AG09319 (cell line): ENCODE measurements around the gene EGLN3.

Experiments
- DNase-seq: peaks from one replicate; pipeline ENCODE4 v3.0.0-alpha.2; 2010; ENCODE audit warnings: low read depth; ENCODE audit errors: extremely low read depth
- CTCF ChIP-seq: IDR thresholded peaks from 2 replicates; pipeline ENCODE4 v1.5.1; 2011; ENCODE audit warnings: low read depth, mild to moderate bottlenecking, inconsistent platforms, low read length, moderate library complexity

Gene EGLN3

GRCh38 chr14:33915682-33916081 lies 35.2 kb downstream of the EGLN3 start:
- DNase-seq, result no peak
- no peak for TF ChIP-seq CTCF

GRCh38 chr14:33914676-33915516 lies 36.0 kb downstream of the EGLN3 start:
- TF ChIP-seq CTCF, result no peak
- no peak for DNase-seq

DNA sequence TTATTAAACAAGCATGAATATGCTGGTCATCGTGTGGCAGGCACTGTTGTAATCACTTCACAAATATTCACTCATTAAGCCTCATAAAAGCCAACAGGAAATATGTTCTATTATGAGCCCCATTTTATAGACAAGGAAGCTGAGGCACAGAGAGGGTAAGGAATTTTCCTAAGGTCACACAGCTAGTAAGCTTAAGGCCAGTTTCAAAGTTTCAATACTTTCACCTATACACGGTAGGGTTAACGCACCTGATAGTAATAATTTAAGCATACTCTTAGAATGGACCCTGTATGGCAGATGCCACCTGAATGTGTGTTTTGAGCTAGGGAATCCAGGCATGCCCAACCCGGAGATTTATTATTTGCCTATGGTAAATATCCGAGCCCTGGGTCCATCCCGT lies 39.8 kb downstream of the EGLN3 start:
- DNase-seq, result no peak
- no peak for TF ChIP-seq CTCF

- DNase-seq, result no peak
- no peak for TF ChIP-seq CTCF
Observed at GRCh38 chr14:33910435-33910834, 40.4 kb downstream of the EGLN3 start.

GRCh38 chr14:33909380-33910084 lies 41.3 kb downstream of the EGLN3 start:
- TF ChIP-seq CTCF, result no peak
- no peak for DNase-seq

- TF ChIP-seq CTCF, result no peak
Observed at GRCh38 chr14:33908540-33909223, 42.2 kb downstream of the EGLN3 start.

DNA sequence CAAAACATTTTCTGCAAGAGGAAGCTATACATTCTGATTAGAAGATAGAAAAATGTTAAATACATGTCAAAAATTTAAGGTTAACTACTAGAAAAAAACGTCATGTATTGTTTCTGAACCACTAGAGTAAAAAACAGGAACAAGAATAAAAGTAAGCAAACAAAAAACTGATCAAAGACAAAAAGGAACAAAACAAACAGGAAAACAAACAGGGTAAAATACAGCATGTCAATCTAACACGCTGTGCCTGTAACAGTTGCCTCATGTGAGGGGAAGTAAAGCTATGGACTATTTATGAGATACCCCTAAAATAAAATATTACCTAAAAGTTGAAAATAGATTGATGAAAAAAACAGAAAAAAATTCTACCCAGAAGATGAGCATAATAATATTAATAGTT lies 43.9 kb downstream of the EGLN3 start:
- no peak for TF ChIP-seq CTCF

More at GRCh38 chr14:33908540-33909223, 42.2 kb downstream of the EGLN3 start:
- DNase-seq, result no peak

More for the DNA sequence above, 43.9 kb downstream of the EGLN3 start:
- no peak for DNase-seq
